Omental fat pad (tissue), 4 donors: ENCODE measurements around the gene MFRP. TPM values are rescaled to one million over a fixed set of nuclear protein-coding genes. Genes with fewer than 3 reads are reported as not detected.
A peak's percentile ranks its signal among the peaks of the same experiment; 100 is the strongest.

Source experiments
- ATAC-seq: fragments of 150-250 bp; one replicate; pipeline ENCODE4 v1.9.1; 2016; ENCODE audit warnings: mild to moderate bottlenecking, moderate library complexity; ENCODE audit not compliant: low FRiP score
- DNase-seq: peaks from one replicate; pipeline ENCODE4 v3.0.0-alpha.2; 2019; ENCODE audit warnings: low spot score
- CTCF ChIP-seq, 3 donors: fragments of 450-650 bp; IDR thresholded peaks; one replicate each; pipeline ENCODE4 v1.5.1; 2016 to 2017; ENCODE audit warnings: antibody characterized with exemption in 3 of 3, mild to moderate bottlenecking in 3 of 3, moderate library complexity in 2 of 3
- total RNA-seq, 4 donors: library from RNA; depleted of rRNA; stranded (reverse); fragments of >200 nt; gene quantifications; one replicate each; pipeline ENCODE4 v1.1.0, GENCODE V29; 2016

MFRP gene
- total RNA-seq, 4 donors from 2014 or later, result not detected

GRCh38 chr11:119318240-119319135, 28.0 kb downstream of the MFRP start:
- DNase-seq, result no peak
- TF ChIP-seq CTCF (IDR thresholded peaks at IDR 0.05), result no peak
- no peak for ATAC-seq

GRCh38 chr11:119317592-119318239, 28.8 kb downstream of the MFRP start:
- DNase-seq (no peak), ATAC-seq (no peak)

GRCh38 chr11:119316729-119317591, 29.5 kb downstream of the MFRP start, which contains the start of gene MCAM:
Gene MCAM (minus strand): TSS chr11:119317130. CDS start chr11:119317101, 29 bp downstream.
- no peak for TF ChIP-seq CTCF (IDR thresholded peaks at IDR 0.05)
- ATAC-seq (peak; percentile 11), DNase-seq (no peak)

More at GRCh38 chr11:119317592-119318239, 28.8 kb downstream of the MFRP start:
- TF ChIP-seq CTCF (IDR thresholded peaks at IDR 0.05), result no peak

GRCh38 chr11:119316016-119316728, 30.3 kb downstream of the MFRP start:
- ATAC-seq (no peak), DNase-seq (no peak)
- no peak for TF ChIP-seq CTCF (IDR thresholded peaks at IDR 0.05)

- ATAC-seq (peak; percentile 21), DNase-seq (no peak)
- no peak for TF ChIP-seq CTCF (IDR thresholded peaks at IDR 0.05)
These were observed 31.1 kb downstream of the MFRP start for GRCh38 chr11:119315131-119316015.
